Head of caudate nucleus (tissue), 42 donors: ENCODE measurements around the gene BLVRA.
"Not testable (repeated sequence)": the region's sequence is repeated elsewhere in the genome, so short reads cannot be mapped to it uniquely, and the experiment has no call there.

Experiments
- DNase-seq, 42 donors: peaks; one replicate each; pipeline versions ENCODE4 v3.0.0 to v3.0.0-alpha.2; 2020 to 2021; ENCODE audit warnings: mixed read lengths in 7 of 42
- intact Hi-C: fragments of 100-400 bp; cut with DNase I; formaldehyde crosslinking; loops from one replicate; pipeline ENCODE4 v1.15.0; 2022

The BLVRA gene

DNA sequence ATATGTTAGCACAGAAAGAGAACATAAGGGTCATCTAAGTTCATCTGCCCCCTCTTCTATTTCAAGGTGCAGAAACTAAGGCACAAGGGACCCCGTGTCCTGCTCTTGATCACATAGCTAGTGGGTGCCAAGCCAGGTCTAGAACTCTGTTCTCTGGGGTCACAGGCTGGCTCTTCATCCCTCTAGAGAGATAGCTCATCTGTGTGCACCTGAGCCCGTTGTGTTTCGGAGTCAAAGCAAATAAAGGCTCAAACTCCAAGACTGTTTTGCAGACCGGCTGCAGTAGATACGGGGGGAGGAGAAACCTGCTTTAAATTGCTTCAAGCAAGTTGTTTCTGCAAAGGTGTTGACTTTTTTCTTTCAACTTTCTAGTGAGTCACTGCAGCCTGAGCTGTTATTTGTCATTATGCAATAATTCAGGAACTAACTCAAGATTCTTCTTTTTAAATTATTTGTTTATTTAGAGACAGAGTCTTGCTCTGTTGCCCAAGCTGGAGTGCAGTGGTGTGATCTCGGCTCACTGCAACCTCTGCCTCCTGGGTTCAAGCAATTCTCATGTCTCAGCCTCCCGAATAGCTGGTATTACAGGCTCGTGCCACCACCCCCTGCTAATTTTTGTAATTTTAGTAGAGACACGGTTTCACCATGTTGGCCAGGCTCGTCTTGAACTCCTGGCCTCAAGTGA lies 6.5 kb downstream of the BLVRA start:
- peak in 1 of 42 donors; percentile 17 for DNase-seq
- intact Hi-C loops, result no loop called here

DNA sequence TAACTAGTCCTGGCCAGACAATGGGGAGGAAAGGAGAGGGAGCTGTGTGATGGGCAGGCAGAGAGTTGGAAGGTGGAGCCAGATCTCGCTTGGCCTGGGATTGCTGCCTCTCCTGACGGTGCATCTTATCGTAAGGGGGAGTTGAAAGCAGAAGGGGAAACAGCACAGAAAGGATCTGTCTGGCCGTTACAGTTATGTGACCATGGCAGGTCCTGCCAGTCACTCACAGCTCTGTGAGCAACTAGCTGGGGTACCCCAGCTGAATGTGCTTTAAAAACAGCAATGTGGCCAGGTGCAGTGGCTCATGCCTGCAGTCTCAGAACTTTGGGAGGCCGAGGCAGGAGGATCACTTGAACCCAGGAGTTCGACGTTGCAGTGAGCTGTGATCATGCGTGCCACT lies 8.1 kb downstream of the BLVRA start:
- intact Hi-C loops, result no loop called here
- peak in 2 of 42 donors; percentile 13 for DNase-seq

DNA sequence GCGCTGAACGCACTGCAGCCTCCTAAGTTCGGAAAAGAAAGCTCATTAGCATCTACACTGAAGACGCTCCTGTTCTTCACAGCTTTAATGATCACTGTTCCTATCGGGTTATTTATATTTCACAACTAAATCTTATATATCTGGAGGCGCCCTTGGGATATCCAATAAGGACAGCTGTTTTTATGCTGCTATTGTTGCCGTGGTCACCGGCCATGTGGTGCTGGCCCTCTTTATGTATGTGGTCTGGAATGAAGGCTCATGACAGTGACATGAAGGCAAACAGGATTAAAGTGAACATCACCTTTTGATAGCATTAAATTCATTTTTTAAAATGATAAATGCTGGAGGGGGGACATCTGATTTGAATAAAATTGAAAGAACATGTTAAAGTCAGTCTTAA lies 8.8 kb downstream of the BLVRA start:
- no peak for DNase-seq
- intact Hi-C loops, result no loop called here

DNA sequence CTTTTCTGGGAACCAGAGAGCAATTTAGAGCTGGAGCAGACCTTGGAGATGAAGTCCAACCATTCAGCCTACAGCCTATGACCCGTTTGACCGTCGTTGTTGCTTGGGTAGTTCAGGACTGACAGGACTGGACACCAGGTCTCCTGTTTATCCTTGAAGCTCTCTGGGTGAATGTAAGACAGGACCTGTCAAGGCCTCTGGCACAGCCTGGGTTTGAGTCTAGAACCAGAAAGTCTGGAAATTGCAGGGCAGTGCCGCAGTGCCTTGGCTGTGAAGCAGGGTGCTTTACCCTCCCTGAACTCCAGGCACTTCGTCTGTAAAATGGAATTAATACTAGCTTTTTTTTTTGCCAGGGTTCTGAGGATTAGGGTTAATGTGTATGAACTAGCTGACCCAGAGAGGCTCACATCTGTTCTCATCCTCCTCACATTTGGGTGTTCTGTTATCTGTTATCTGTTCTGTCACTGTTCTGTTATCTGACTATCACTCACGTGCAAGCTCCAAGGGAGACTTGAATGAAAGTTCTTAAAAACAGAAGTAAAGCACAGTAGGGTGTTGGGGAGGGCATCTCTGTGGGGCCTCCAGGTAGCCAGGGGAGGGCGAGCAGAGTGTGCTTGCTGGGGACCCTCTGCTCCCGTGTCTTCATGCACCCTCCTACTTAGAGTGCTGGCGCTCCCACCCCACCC lies 9.9 kb downstream of the BLVRA start:
- DNase-seq, result peak in 1 of 42 donors; percentile 32
- intact Hi-C loops, result no loop called here

DNA sequence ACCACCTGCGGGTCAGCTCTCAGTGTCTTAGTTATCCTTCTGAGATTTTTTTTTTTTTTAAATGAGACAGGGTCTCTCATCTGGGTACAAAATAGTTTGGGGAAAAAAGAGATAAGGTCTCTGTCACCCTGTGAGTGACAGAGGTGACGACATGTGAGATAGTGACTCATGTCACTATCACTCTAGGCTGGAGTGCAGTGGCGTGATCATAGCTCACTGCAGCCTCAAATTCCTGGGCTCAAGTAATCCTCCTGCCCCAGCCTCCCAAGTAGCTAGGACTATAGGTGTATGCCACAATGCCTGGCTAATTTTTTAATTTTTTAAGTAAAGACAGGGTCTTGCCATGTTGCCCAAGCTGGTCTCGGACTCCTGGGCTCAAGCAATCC lies 10.4 kb downstream of the BLVRA start:
- intact Hi-C loops, result no loop called here
- DNase-seq, result no peak

DNA sequence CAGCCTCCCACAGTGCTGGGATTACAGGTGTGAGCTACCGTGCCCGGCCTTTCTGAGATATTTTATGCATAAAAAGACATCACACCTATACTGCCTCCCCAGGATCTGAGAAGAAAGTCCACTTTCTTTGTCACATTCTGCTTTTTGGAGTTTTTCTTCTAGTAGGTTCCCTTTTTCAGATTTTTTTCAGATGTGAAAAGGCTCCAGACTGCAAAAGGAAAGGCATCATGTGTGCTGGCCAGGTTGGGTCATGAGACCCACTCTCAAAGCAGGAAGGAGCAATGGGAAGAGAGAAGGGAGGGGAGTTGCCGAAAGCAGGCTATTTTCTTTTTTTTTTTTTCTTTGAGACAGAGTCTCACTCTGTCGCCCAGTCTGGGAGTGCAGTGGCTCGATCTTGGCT lies 10.8 kb downstream of the BLVRA start:
- DNase-seq, result peak in 1 of 42 donors; percentile 17
- intact Hi-C loops, result no loop called here

DNA sequence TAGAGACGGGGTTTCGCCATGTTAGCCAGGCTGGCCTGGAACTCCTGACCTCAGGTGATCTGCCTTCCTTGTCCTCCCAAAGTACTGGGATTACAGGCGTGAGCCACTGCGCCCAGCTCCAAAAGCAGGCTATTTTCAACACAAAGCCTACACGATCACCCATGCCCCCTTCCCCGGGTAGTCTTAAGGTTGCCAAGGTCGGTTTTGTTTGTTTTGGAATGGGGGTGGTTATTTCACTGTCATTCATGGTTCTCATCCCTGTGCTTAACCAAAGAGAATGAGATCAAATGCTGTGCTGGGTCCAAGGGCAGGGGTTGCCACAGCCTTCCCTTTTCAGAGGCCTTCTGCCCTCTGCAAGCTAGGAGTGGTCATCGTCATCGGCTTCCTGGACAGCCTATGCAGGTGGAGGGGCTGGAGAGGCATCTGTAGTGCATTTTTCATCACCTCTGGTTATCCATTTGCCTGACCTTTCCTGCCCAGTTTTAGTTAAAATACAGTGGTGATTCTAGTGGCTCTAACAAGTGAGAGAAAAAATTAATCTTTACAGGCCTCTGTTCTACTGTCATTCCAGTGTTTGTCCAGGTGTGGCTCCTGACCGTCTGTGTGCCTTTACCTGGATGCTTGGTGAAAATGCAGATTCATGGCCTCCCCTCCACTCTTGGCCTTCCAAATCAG lies 11.4 kb downstream of the BLVRA start:
- peak in 1 of 42 donors; percentile 16 for DNase-seq
- intact Hi-C loops, result no loop called here

DNA sequence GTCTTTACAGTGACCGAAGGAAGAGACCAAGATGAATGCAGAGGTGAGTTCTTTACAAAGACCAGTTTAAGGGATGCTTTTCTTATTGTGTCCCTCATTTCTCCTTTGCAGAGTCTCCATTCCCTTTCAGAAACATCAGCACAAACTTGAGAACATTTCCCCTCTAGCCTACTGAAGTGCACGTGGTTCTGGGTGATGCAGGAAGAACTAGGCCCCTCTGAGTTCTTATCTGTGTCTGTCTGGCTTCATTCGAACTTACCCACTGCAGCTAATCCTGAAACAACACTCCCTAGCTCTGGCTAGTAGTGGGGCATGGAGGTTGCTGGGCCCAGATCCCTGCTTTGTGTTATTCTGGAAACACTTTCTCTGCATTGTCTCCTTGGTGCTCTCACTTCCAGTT lies 12.6 kb downstream of the BLVRA start:
- DNase-seq, result no peak

DNA sequence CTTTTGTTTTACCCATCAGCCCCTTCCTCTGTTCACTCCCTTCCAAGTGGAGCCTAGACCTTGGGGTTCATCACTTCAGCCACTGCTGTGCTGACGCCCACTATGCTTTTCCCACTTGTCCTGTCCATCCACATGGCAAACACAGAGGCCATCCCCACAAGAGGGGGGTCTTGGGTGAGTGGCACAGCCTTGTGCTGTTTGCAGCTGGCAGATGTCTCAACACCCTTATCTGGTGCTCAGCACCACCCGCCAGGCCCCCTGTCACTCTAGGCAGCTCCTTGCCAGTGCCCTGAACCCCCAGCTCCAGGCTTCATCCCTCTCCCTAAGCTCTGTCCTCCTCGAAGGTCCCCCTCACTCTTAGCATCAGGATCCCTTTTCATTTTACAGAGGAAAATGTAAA lies 13.1 kb downstream of the BLVRA start:
- intact Hi-C loops, result no loop called here
- no peak for DNase-seq

More for the DNA sequence above, 12.6 kb downstream of the BLVRA start:
- intact Hi-C loops, result no loop called here

DNA sequence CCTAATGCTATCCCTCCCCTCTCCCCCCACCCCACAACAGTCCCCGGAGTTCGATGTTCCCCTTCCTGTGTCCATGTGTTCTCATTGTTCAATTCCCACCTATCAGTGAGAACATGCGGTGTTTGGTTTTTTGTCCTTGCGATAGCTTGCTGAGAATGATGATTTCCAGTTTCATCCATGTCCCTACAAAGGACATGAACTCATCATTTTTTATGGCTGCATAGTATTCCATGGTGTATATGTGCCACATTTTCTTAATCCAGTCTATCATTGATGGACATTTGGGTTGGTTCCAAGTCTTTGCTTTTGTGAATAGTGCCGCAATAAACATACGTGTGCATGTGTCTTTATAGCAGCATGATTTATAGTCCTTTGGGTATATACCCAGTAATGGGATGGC lies 14.8 kb downstream of the BLVRA start:
- intact Hi-C loops, DNase-seq: not testable (repeated sequence)

DNA sequence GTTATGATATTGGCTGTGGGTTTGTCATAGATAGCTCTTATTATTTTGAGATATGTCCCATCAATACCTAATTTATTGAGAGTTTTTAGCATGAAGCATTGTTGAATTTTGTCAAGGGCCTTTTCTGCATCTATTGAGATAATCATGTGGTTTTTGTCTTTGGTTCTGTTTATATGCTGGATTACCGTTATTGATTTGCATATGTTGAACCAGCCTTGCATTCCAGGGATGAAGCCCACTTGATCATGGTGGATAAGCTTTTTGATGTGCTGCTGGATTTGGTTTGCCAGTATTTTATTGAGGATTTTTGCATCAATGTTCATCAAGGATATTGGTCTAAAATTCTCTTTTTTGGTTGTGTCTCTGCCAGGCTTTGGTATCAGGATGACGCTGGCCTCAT lies 16.8 kb downstream of the BLVRA start:
- intact Hi-C loops, result not testable (repeated sequence)

DNA sequence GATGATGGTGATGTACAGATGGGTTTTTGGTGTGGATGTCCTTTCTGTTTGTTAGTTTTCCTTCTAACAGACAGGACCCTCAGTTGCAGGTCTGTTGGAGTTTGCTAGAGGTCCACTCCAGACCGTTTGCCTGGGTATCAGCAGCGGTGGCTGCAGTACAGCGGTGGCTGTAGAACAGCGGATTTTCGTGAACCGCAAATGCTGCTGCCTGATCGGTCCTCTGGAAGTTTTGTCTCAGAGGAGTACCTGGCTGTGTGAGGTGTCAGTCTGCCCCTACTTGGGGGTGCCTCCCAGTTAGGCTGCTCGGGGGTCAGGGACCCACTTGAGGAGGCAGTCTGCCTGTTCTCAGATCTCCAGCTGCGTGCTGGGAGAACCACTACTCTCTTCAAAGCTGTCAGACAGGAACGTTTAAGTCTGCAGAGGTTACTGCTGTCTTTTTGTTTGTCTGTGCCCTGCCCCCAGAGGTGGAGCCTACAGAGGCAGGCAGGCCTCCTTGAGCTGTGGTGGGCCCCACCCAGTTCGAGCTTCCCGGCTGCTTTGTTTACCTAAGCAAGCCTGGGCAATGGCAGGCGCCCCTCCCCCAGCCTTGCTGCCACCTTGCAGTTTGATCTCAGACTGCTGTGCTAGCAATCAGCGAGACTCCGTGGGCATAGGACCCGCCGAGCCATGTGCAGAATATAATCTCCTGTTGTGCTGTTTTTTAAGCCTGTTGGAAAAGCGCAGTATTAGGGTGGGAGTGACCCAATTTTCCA lies 20.0 kb downstream of the BLVRA start:
- peak in 3 of 42 donors; percentile 6 to 21 (median 7) for DNase-seq
- intact Hi-C loops, result not testable (repeated sequence)

More for the DNA sequence above, 16.8 kb downstream of the BLVRA start:
- not testable (repeated sequence) for DNase-seq

DNA sequence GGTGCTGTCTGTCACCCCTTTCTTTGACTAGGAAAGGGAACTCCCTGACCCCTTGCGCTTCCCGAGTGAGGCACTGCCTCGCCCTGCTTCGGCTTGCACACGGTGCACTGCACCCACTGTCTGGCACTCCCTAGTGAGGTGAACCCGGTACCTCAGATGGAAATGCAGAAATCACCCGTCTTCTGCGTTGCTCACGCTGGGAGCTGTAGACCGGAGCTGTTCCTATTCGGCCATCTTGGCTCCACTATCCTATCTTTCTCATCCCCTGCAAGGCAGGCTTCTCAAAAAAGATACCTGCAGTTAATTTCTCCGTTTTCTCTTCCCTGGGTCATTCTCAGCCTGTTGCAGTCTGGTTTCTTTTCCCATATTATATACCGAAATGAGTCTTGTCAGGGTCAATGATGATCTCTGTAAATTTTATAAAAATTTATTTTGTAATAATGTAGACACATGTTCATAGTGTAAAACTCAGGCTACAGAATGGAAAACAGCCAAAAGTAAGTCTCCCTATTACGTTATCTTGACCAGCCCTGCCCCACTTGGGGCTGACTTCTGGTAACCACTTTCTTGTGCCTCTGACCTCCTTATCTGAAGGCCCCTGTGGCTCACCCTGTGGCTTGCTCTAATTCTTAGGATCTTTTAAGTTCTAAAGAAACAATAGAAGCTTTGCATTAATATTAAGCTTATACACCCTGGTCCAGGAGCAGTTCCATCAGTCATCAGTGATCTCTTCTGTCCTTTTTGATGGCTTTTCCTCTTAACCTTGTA lies 20.7 kb downstream of the BLVRA start:
- intact Hi-C loops, result no loop called here
- DNase-seq, result peak in 2 of 42 donors; percentile 6 to 10

DNA sequence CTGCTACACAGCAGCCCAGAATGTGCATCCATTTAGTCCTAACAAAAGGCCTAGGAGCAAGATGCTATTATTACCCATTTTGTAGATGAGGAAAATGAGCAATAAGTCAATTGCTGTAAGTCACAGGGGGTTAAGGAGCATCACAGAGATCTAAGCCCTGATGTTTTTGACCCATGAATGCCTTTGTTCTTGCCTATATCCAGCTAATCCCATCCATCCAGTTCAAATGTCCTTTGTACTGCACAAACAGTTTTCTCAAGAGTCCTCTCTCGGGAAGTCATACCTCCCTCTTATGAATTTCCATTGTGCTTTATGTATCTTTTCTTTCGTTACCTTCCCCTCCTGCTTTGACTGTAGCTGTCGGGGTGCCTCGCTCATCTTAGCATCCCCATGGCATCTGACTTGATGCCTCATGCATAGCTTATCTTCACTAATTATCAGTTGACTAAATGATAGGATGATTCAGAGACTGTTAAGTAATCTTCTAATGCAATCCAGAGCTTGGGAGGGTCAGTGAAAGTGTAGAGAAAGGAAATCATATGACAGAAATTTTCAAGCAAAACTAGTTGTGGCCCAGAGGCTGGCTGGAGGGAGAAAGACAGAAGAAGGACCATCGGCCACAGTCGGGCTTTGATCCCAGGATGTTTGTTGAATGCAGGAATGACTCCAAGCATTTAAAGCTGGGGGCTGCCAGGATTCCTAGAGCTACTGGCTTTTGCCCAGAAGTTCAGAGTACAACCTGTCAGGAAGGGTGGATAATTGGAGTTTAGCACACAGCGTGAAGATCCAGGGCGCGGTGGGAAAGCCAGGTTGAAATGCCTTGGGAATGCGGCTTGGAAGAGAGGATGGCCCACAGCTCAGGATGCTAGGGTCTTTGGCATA lies 23.5 kb downstream of the BLVRA start:
- DNase-seq, result peak in 3 of 42 donors; percentile 11 to 34 (median 22)
- intact Hi-C loops, result no loop called here

DNA sequence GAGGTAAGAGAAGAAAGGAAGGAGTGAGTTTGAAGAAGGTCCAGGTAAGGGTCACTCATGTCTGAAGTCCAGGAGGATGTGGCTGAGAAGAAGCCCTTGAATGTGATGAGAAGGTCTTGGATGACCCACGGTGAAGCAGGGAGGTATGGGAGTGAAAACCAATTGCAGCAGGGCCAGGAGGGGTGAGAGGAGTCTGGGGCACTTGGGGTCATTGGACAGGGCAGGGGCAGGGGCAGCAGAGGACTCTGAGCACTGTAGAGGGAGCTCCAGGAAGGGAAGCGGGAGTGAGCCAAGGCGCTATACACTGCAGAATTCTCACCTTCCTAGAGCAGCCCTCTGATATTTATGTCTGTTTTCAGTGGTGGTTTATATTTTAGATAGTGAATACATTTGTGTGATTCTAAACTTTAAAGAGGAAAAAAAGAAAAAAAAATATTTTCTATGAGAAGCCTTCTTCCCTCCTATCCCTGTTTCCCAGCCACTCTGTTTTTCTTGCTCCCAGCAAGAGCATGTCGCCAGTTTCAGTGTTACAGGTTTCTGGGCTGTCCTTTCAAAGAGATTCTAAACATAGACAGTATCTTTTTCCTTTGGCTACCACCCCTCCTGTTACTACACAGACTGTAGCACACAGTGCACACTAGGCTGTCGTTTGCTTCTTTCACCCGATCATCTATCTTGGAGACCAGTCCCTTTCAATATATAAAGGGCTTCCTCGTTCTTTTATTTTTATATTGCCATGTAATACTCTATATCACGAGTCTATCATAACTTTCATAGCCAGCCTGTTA lies 24.5 kb downstream of the BLVRA start:
- intact Hi-C loops, result no loop called here
- DNase-seq, result peak in 3 of 42 donors; percentile 1 to 21 (median 18)

DNA sequence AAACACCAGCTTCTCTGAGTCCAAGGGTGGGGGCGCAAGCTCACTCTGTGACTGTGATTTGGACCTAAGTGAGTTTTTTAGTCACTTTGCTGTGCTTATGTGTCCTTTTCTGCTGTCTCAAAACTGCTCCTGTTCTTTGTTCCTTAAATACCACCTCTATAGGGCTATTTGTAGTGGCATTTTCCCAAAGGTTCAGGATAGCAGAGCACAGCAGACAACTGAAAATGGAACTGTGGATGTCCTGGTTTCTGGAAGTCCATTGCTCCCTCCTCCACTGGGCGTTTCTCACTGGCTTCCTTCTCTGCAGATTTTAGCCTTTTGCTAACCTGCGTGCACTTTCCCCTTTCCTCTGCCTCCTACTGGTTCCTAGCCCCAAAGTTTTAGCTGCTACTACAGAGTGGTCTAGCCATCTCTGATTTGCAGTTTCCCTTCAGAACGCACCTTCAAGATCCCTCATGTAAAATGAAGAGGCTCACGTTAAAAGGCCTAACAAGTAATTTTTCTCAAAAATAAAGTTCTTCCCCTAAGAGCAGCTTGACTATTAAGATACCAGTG lies 25.6 kb downstream of the BLVRA start:
- intact Hi-C loops, result no loop called here
- peak in 3 of 42 donors; percentile 0 to 18 (median 2) for DNase-seq
